Stimulated activated CD8-positive, alpha-beta memory T cell treated with anti-CD3 and anti-CD28 coated beads, Interleukin-7, amount 100 ng/mL, for 1 hour (primary cell): ENCODE data around the gene RAB18.
"Not testable (repeated sequence)": the region's sequence is repeated elsewhere in the genome, so short reads cannot be mapped to it uniquely, and the experiment has no call there.

Experiments used
- DNase-seq, 2 donors: peaks; one replicate each; pipeline ENCODE4 v3.0.0-alpha.2; 2020; ENCODE audit warnings: low read depth in 2 of 2

Gene RAB18

GRCh38 chr10:27504808-27505460 lies 830 bp downstream of the RAB18 start:
- no peak for DNase-seq

DNA sequence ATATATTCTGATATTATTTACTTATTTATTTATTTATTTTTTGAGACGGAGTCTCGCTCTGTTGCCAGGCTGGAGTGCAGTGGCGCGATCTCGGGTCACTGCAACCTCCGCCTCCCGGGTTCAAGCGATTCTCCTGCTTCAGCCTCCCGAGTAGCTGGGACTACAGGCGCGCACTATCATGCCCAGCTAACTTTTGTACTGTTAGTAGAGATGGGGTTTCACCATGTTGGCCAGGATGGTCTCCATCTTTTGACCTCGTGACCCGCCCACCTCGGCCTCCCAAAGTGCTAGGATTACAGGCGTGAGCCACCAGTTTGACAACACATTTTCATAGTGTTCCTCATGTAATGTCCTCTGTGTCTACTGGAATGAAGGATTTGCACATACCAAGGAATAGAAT lies 1.4 kb downstream of the RAB18 start:
- DNase-seq: not testable (repeated sequence)

- DNase-seq: no peak
Measured at GRCh38 chr10:27506280-27506679, 2.2 kb downstream of the RAB18 start.

DNA sequence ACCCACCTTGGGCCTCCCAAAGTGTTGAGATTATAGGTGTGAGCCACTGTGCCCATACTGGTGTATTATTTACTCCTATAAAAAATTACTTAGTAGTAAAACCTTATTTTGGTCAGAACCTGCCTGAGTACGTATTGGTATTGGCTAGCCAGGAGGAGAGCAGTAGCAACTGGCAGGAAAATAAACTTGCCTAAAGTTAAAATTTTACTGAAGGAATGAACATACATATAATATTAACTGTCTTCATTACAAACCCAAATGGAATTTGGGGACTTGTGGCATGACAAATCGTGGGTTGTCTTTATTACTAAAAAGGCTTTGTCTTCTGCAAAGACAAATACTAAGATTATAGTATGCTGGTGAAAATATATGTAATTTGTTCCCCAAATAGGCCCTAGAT lies 8.4 kb downstream of the RAB18 start:
- no peak for DNase-seq

DNA sequence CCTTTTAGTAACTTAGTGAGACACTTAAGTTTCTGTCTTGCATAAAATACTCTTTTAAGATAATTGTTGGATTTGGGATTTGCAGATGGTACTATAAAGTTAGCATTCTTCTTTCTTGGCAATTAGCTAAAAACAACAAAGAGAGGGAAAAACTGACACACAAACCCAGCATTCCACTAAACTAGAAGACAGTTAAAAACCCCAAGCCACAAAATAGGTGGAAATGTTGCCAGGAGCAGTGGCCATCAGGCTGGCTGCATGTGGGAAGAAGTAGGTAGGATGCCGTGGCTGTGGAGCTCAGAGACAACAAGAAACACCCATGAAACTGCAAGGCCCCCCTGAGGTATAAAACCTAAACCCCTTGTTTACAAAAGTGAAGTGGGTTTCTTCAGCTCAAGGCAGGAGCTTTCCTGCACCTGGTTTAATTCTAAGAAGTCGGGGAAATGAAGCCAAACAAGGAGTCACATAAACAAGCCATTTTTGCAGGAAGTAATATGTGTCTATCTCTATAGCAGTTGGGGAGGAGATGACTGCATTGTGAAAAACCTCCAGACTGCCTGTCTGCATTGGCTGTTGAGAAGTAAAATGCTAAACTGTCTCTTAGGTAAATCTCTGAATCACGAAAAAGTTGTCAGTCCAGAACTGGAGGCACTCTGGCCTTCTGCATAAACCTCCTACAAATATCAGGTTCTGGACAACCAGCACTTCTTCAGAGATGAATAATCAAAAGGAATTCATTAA lies 9.5 kb downstream of the RAB18 start:
- DNase-seq: no peak

DNA sequence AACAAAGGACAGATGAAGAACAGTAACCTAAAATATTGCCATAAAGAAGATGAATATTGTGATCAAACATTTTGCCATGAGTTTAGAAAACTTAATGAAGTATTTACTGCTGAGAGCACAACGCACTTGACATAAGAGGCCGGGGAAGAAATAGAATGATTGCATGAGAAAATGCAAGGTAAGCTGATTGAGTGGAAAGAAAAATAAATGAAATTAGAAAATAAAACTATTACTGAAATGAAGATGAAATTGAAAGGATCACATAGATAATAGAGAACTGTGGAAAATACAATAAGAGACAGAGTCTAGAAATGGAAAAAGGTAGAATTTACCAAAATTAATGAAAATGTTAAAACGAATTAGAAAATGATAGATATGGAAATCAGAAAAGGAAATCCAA lies 10.1 kb downstream of the RAB18 start:
- no peak for DNase-seq

DNA sequence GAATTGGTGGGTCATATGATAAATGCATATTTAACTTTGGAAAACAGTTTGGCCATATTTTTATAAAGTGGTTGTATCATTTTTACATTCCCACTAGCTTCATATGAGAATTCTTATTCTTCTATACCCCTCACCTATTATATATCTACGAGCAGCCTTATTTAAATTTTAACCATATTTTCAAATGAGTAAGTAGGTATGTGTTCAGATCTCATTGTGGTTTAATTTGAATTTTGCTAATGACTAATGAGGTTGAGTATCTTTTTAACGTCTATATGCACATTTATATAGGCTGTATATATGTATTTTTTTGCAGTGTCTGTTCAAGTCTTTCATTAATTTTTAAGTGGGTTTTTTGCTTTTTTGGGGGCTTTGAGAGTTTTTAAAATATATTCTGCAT lies 14.2 kb downstream of the RAB18 start:
- no peak for DNase-seq

GRCh38 chr10:27525819-27526218 lies 21.7 kb downstream of the RAB18 start:
- no peak for DNase-seq

- no peak for DNase-seq
Measured at GRCh38 chr10:27526242-27526641, 22.1 kb downstream of the RAB18 start.

- DNase-seq: no peak
Measured at GRCh38 chr10:27527666-27528295, 23.7 kb downstream of the RAB18 start.

GRCh38 chr10:27529010-27529783 lies 25.1 kb downstream of the RAB18 start:
- no peak for DNase-seq

DNA sequence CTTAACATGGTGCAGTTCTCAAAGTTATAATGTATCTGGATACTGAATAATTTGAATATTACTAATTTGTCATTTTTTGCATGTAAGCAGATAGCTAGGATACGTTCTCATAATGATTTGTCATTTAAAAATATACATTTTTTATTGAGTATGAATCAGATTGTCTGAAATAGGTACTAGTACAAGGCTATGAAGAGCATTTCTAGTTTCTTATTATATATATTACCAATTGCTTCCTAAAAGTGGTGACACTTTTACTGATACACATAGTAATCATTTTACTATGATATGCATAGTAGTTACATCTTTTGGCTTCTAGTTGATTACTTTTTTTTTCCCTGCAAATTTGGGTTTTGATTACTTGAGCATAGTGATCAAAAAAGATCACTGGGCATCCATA lies 26.4 kb downstream of the RAB18 start:
- DNase-seq: no peak

DNA sequence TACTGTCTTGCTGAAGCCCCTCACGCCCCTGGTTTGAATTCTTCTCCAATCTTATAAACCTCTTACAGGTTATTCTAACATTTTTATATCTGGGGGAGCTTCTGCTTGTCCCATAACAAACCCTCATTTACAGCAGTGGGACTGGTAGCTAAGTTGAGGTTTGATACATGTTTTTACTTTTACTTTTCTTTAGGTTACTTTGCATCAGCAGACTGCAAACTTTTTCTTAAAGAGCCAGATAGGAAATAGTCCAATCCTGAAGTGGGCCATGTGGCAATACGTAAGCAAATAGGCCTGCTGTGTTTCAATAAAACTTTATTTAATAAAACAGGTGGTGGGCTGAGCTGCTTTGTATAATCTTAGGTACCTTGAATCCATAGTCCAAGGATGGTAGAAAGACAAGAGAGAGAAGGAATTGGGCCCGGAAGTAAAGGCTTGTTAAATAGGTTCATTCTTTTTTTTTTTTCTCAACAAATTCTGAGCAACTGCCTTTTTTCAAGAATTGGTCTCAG lies 27.3 kb downstream of the RAB18 start:
- DNase-seq: no peak

DNA sequence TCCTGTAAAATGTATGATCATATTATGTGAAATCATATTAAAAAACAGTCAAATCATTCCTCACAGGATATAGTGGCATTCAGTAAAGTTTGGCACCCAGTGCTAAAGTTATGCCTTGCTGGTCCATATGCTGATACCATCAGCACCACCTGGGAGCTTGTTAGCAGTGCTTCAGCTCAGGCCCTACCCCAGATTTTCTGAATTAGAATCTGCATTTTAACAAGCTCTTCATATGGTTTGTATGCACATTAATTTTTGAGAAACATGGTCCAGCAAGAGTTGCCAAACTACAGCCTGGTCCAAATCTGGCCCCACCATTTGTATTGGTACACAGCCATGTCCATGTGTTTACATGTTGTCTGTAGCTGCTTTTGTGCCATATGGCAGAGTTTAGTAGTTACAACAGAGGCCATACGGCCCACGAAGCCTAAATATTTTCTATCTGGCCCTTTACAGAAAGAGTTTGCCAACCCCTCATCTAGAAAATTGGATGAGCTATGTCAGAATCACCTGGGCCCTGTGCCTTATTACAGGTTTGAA lies 30.1 kb downstream of the RAB18 start:
- DNase-seq: no peak

GRCh38 chr10:27535317-27535716 lies 31.2 kb downstream of the RAB18 start:
- no peak for DNase-seq

- DNase-seq: no peak
Measured at GRCh38 chr10:27536437-27536836, 32.3 kb downstream of the RAB18 start.

GRCh38 chr10:27537166-27537565 lies 33.1 kb downstream of the RAB18 start:
- no peak for DNase-seq

DNA sequence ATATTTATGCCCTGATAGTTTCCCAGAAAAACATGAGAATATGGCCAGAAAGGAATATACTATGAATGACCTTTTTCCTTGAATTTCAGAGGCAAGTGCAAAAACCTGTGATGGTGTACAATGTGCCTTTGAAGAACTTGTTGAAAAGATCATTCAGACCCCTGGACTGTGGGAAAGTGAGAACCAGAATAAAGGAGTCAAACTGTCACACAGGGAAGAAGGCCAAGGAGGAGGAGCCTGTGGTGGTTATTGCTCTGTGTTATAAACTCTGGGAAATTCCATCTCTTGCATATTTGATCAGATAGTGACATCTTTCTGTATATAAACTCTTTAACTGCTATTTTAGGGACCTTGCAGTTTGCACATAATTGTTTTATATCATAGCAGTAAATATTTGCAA lies 33.7 kb downstream of the RAB18 start:
- DNase-seq: no peak

DNA sequence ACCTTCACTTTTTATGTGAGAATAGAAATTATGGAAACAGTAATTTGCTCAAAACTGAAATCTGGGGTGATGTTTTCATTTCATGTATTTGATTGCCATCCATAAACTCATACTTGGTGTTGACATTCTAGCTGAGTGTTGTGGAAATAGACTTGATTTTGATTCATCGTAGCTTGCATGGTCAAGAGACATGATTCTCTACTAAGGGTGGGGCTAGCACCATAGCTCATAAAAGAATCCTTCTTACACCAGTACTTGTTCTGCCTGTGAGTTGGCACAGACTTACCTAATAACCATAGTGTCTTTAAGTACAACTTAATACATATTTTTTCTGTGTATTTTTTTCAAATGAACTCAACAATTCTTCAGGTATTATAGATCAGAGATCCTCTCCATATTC lies 36.6 kb downstream of the RAB18 start:
- DNase-seq: no peak

GRCh38 chr10:27541796-27542729 lies 38.0 kb downstream of the RAB18 start:
- no peak for DNase-seq

DNA sequence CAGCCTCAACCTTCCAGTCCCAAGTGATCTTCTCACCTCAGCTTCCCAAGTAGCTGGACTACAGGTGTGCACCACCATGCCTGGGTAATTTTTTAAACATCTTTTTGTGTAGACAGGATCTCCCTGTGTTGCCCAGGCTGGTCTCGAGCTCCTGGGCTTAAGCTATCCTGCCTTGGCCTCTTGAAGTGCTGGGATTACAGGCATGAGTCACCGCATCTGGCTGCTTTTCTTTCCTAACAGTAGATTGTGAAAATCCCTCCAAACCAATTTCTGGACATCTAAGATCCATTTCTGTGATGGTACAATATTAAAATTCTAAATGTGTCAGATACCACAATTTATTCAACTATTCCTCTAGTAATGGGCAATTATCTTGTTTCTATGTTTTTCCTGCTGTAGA lies 38.7 kb downstream of the RAB18 start:
- no peak for DNase-seq
